GM19193 (cell line): ENCODE measurements around the gene DPP7.

Experiments
- POLR2A ChIP-seq: IDR thresholded peaks from 4 replicates; pipeline ENCODE4 v1.6.1; 2011; ENCODE audit not compliant: insufficient read depth, insufficient read length; ENCODE audit errors: extremely low read depth

DPP7 gene

GRCh38 chr9:137126786-137127185 lies 12.3 kb upstream of the DPP7 start:
- TF ChIP-seq POLR2A: no peak

- TF ChIP-seq POLR2A: no peak
These were observed 8.9 kb upstream of the DPP7 start for GRCh38 chr9:137123468-137123837.

- TF ChIP-seq POLR2A: no peak
These were observed 2.8 kb upstream of the DPP7 start for GRCh38 chr9:137117269-137117731.

GRCh38 chr9:137116728-137117127 lies 2.2 kb upstream of the DPP7 start:
- TF ChIP-seq POLR2A: no peak

GRCh38 chr9:137116027-137116507 lies 1.5 kb upstream of the DPP7 start:
- no peak for TF ChIP-seq POLR2A

- TF ChIP-seq POLR2A: no peak
These were observed 977 bp upstream of the DPP7 start for GRCh38 chr9:137115394-137116026.

GRCh38 chr9:137114220-137114612 lies 317 bp downstream of the DPP7 start:
- no peak for TF ChIP-seq POLR2A

- no peak for TF ChIP-seq POLR2A
These were observed 961 bp downstream of the DPP7 start for GRCh38 chr9:137113385-137114159.

- no peak for TF ChIP-seq POLR2A
These were observed 1.8 kb downstream of the DPP7 start for GRCh38 chr9:137112564-137113384.

GRCh38 chr9:137111788-137112563 lies 2.6 kb downstream of the DPP7 start:
- no peak for TF ChIP-seq POLR2A

GRCh38 chr9:137110911-137111787 lies 3.4 kb downstream of the DPP7 start:
- no peak for TF ChIP-seq POLR2A

GRCh38 chr9:137110147-137110910 lies 4.2 kb downstream of the DPP7 start:
- TF ChIP-seq POLR2A: no peak
